HG03521 (cell line): ENCODE data around the gene PADI6.
"Not testable (repeated sequence)": the region's sequence is repeated elsewhere in the genome, so short reads cannot be mapped to it uniquely, and the experiment has no call there.

Experiments
- ATAC-seq: cut with Tn5 transposase; IDR thresholded peaks from one replicate; pipeline ENCODE4 v1.9.1; 2021; ENCODE audit warnings: mild to moderate bottlenecking, moderate library complexity; ENCODE audit not compliant: unreplicated experiment

Gene PADI6

GRCh38 chr1:17371896-17372295 lies at the start of gene PADI6:
Gene PADI6, plus strand, starts transcription at chr1:17372196. Its CDS starts 50 bp downstream, at chr1:17372246.
- no peak for ATAC-seq

DNA sequence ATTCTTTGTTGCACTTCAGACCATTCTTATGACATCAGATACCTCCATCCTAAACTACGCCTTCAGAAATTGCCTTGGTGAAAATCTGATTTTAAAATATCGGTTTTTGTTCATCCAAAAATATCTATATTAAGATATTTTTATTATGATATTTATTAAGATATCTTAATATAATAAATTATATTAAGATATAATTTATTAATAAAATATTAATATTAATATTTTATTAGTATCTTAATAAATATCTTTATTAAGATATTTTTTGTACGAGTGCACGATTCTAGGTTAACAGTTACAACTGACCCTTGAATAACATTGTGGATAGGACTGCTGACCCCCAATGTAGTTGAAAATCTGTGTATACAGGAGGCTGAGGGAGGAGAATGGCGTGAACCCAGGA lies 43.1 kb upstream of the PADI6 start:
- no peak for ATAC-seq

GRCh38 chr1:17329610-17330009 lies 42.4 kb upstream of the PADI6 start:
- no peak for ATAC-seq

GRCh38 chr1:17330856-17331255 lies 41.1 kb upstream of the PADI6 start:
- ATAC-seq: no peak

DNA sequence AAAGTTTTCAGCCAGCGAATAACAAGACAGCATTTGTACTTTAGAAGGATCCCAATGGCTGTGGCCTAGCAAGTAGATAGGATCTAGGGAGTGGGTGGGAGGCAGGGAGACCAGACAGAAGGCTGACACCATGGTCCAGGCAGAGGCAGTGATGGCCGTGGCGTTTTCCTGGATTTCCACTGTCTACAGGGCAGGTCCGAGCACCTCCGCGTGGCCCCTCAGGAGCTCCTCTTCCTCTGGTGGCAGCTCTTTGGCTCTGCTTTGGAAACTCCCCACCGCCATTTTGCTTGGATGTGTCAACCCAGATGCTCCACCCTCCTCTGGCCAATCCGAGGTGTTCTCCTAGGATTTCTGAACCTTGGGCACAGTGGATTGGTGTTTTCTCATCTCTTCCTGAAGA lies 38.9 kb upstream of the PADI6 start:
- no peak for ATAC-seq

GRCh38 chr1:17335821-17336710 lies 35.9 kb upstream of the PADI6 start:
- no peak for ATAC-seq

DNA sequence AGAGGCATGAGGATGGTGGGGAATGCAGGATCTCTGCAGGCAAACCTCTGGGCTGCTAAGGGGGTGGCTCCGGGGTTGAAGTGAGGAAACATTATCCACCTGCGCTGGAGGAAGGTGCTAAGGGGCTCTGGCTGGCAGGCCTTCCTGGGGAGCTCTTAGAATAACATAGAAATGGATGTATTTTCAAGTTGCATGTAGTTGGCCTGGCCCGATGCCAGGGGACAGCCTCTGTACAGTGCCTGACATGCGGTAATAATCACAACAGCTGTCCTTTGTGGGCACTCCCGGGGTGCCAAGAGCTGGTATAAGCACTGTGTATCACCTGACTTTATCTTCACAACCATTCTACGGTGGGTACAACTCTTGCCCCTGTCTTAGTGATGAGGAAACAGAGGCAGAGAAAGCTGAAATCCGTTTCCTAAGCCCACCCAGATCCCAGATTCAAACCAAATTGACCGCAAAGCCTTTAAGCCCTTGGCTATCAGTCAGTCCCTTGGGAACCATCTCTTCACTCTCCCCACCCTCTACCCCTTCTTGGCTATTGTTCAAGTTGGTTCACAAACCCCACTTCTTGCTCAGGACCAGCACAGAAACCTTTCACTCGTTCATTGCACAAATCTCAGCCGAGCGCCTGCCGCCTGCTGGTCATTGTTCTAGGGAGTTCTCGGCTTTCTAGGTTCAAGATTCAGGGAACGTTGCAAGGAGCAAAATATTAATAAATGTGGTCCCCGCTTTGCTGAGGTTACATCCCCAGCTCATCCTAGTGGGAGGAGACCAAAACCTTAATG lies 33.1 kb upstream of the PADI6 start:
- ATAC-seq: no peak

DNA sequence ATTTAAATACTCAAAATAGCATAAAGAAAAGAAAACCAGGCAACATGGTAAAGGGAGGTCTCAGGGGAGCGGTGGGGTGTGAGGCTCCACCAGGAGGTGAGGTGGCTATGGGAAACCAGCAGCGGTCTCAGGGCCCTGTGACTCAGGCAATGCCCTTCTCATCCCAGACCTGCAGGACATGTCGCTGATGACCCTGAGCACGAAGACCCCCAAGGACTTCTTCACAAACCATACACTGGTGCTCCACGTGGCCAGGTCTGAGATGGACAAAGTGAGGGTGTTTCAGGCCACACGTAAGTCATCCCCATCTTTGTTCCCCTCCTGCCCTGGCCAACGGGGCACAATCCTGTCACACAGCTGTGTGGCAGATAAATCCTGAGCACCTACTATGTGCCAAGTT lies 32.5 kb upstream of the PADI6 start:
- ATAC-seq: no peak

DNA sequence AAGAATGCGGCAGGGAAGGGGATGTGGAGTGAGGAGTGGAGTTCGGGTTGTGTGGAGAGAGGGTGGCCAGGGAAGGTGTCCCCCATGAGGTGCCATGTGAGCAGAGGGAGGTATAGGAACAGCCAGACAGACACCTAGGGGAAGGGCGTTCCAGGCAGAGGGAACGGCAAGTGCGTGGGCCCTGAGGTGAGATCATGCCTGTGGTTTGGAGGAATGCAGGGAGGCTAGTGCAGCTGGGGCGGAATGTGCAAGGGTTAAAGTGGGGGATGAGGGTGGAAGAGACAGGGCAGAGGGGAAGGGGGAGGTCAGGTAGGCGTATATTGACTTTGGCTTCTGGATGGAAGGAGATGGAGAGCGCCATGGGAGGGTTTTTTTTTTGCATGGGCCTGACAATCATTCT lies 31.6 kb upstream of the PADI6 start:
- ATAC-seq: no peak

DNA sequence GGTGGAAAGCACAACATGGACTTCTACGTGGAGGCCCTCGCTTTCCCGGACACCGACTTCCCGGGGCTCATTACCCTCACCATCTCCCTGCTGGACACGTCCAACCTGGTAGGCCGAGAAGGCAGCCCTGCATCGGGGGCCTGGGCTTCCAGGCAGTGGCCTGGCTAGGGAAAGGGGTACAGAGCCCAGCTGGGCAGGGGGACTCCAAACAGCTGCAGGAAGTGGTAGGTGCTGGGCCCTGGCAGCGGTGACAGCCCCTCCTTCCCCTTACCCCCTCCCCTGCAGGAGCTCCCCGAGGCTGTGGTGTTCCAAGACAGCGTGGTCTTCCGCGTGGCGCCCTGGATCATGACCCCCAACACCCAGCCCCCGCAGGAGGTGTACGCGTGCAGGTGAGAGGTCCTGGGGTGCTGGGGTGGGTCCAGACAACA lies 30.0 kb upstream of the PADI6 start:
- no peak for ATAC-seq

GRCh38 chr1:17345506-17345905 lies 26.5 kb upstream of the PADI6 start:
- ATAC-seq: not testable (repeated sequence)

GRCh38 chr1:17346046-17346789 lies 25.8 kb upstream of the PADI6 start:
- ATAC-seq: no peak

DNA sequence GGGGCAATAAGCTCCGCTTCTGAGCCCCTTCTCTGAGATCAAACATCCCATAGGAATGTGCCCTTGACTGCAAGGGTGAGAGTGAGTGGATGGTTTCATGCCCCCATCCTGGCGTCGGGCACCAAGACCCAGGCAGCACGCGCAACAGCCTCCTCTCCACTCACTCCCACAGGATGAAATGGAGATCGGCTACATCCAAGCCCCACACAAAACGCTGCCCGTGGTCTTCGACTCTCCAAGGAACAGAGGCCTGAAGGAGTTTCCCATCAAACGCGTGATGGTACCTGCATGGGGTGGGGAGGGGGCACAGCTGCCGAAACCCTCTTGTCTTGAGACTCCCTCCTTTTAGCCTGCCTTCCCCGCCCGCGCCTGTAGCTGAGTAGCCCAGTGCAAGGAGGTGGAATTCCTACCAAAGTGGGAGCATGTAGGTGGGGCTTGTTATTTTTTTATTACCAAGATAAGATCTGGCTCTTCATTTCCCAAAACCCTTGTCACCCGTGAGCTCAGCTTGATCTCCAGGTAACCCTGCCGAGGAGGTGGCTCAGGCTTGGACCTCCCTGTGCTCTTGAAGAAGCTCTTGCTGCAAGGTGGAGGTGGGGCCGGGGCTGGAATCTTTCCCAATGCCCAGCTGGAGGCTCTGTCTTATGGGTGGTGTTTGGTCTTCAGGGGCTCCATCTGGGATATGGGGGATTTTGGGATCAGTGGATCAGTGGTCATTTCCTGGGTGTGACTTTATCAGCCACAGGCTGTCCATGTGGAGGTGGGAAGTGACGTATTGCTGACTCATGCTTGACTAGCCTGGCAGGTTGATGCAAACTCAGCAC lies 24.0 kb upstream of the PADI6 start:
- no peak for ATAC-seq

DNA sequence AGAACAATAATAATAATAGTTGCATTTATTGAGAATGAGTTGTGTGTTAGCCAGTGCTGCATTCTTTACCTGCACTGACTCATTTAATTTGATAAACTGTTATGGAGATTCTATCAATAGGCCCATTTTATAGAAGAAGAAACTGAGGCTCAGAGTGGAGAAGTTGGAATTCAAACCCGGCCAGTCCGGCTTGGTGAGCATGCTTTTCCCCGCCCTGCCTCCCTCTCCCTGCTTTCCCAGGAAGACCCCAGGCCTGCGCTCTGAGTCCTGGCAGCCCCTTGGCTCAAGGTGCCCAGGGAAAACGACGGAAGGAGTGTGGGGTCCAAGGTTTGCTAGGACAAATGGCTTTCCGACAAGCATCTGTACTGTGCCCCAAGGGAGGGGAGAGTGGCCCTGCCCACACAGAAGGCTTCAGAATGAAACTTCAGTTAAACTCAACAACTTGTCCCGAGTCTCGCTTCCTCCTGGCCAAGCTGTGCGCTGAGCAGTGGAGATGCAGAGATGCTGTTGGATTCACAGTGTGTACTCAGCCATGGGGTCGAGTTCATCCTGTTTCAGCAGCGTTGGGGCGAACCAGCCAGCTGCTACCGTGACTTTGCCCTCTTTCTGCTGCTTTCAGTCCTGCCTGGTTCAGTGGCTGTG lies 23.3 kb upstream of the PADI6 start:
- no peak for ATAC-seq

- no peak for ATAC-seq
Measured at GRCh38 chr1:17350083-17350482, 21.9 kb upstream of the PADI6 start.

DNA sequence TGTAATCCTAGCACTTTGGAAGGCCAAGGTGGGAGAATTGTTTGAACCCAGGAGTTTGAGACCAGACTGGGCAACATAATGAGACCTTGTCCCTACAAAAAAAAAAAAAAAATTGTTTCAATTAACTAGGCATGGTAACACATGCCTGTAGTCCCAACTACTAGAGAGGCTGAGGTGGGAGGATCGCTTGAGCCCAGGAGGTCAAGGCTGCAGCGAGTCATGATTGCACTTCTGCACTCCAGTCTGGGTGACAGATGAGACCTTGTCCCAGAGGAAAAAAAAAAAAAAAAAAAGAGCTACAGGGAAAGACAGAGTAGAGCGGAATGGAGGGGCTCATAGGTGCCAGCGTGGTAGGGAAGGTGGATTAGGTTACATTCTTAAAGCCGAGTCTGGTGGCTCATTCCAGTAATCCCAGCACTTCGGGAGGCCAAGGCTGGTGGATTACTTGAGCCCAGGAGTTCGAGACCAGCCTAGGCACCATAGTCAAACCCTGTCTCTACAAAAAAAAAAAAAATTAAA lies 21.0 kb upstream of the PADI6 start:
- ATAC-seq: no peak

DNA sequence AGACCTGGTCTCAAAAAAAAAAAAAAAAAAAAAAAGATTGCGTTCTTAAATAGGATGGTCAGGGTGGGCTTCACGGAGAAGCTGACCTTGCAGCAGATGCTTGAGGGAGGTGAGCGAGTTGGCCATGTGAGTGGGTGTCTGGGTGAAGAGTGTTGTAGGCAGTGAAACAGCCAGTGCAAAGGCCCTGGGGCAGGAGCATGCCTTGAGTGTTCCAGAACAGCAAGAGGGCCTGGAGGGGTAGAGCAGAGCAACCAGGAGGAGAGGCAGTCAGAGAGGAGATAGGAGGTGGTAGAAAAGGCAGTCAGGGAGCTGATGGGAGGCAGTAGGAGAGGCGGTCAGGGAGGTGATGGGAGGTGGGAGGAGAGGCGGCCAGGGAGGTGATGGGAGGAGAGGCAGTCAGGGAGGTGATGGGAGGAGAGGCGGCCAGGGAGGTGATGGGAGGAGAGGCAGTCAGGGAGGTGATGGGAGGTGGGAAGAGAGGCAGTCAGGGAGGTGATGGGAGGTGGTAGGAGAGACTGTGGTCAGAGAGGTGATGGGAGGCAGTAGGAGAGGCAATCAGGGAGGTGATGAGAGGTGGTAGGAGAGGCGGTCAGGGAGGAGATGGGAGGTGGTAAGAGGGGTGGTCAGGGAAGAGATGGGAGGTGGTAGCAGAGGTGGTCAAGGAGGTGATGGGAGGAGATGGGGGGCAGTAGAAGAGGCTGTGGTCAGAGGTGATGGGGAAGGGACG lies 20.2 kb upstream of the PADI6 start:
- ATAC-seq: no peak

- no peak for ATAC-seq
Measured at GRCh38 chr1:17352419-17352909, 19.5 kb upstream of the PADI6 start.

DNA sequence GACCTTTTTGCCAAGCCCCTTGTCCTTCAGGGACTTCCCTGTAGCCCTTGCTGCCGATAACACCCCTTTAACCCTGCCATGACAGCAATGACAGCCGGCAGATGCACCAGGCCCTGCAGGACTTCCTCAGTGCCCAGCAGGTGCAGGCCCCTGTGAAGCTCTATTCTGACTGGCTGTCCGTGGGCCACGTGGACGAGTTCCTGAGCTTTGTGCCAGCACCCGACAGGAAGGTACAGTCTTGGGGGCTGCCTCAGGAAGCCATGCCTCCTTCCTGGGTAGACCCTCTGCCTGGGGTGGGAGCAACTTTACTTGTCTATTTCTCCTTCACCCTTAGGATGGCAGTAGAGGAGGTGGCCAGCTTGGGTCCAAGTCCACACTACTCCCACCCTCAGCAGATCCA lies 16.1 kb upstream of the PADI6 start:
- no peak for ATAC-seq
